GM21526 (cell line): ENCODE data around the gene ANKAR.
A peak's percentile ranks its signal among the peaks of the same experiment; 100 is the strongest.
"Not testable (repeated sequence)": the region's sequence is repeated elsewhere in the genome, so short reads cannot be mapped to it uniquely, and the experiment has no call there.

Source experiments
- ATAC-seq: cut with Tn5 transposase; IDR thresholded peaks from one replicate; pipeline ENCODE4 v1.9.1; 2021; ENCODE audit warnings: moderate library complexity; ENCODE audit not compliant: unreplicated experiment, low FRiP score

ANKAR gene

DNA sequence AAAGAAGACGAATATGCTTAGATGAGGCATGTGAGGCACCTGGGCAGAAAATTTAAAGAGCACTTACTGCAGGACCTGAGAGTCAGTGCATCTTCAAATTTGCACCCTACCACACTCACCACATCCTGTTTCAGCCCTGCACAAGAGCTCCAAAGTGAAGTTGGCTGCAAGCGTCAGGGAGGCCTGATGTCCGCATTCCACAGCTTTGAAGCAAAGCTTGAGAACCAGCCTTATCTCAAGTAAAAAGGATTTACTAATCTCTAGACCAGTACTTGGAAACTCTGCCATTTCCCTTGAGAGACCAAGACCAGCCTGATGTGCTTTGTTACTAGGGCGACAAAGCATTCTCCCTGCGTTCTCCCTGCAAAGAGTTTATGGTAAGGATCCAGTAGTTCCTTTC is 16.6 kb upstream of the ANKAR start:
- peak; percentile 46 for ATAC-seq

DNA sequence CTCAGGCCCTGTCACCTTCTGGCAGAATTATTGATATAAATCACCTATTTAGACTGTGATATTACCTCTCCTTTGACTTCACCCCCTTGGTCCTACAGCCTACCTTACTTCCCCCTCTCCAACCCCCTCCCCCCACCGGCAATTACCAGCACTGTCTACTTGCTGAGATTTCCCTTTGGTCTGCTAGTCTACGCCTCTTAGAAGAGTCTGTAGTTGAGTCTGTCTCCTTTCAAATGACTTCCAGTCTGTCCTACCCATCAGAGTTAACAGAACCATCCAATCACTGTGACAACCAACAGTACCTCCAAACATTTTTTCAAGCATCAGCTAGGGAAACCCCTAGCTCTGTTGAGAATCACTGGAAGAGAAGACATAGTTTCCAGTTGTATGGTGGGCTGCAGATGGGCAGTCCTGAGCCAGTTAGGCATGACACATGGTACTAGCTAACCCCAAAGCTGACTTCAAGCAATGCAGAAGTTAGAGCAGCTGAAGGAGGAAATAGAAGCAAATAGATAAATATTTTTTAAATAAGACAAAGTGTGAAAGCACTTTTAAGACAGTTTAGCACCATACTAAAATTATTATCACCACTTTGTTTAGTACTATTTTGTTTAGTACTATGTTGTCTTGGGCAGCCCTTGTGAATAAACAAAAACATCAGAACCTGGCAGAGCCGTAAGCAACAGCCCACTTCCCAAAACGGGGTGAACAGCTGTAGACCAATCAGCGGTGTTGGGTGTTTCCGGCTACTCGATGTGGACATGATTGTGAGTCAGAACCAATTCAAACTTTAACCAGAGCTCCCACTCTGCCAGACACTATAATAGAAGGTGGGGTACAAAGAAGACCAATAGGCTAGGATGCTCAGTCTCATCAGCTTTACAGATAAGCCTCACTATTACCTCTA is 15.9 kb upstream of the ANKAR start:
- ATAC-seq = no peak

DNA sequence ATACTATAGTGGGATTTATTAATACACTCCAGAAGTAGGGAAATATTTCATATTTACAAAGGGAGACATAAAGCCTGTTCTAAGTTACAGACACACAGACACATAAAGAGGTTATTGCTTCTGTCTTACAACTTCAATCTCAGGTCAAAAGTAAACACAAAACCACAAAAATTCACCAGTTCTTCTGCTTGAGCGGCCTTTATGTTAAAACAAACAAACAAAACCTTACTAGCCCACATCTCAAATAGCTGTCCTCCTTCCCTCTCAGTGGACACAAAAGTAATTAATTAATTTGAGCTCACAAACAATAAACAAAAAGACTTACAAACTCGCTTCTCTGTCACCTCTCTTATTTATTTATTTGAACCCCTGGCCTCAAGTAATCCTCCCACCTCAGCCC is 14.7 kb upstream of the ANKAR start:
- no peak for ATAC-seq

- no peak for ATAC-seq
Measured at GRCh38 chr2:189660803-189661147, 13.7 kb upstream of the ANKAR start.

DNA sequence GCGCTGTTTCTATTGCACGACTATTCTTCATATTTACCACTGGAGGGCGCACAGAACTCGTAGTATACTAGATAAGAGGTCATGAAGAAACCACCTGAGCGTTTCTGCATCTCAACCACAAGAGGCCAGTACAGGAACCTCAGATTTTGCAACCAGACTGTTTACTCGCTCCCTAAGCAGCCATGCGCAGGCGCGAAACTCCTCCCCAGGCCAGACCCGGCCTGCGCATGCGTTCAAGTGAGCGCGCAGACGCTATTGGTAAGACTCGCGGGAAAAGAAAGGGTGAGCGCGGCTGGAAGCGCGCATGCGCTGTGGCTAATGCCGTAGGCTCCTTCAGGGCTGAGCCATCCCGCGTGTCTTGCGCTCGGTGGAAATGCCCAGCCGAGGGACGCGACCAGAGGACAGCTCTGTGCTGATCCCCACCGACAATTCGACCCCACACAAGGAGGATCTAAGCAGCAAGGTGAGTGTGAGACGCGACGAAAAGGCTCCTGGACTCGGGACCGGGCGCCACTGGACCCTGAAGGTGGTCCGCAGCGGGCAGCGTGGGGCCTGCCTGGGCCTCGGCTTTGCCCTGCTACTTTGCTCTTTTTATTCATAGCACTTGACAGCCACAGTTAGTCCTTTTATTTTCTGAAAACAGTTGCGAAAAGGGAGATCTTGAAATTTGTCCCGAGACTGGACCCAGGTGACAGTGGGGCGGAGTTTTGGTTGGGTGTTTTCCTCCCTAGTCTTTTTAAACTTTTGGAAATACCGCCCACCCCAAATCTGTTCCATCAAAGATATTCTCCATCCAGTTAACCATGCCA is 13.1 kb upstream of the ANKAR start, which contains the start of gene ASNSD1:
Gene ASNSD1, plus strand, starts transcription at position 312 of the 809 bp plus-strand sequence. CDS start 4,674 bp downstream, outside the sequence.
- peak; percentile 92 for ATAC-seq

DNA sequence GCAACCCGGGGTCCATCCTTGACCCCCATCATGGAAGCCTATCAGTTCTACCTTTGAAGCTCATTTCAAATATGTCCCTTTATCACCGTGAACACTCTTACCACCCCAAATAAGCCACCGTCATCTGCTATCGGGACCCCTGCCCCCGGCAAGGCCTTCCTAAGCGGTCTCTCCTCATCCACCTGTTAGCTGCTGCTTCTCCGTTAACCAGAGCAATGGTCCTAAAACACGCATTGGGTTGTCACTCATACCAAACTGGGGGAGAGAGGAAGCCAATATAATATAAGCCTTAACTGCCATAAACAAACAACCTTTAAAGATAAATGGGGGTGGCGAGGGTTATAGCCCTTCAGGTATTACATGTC is 12.5 kb upstream of the ANKAR start:
- no peak for ATAC-seq

- ATAC-seq = no peak
Measured at GRCh38 chr2:189662669-189663226, 11.7 kb upstream of the ANKAR start.

GRCh38 chr2:189663319-189663718 is 11.2 kb upstream of the ANKAR start:
- ATAC-seq = not testable (repeated sequence)

DNA sequence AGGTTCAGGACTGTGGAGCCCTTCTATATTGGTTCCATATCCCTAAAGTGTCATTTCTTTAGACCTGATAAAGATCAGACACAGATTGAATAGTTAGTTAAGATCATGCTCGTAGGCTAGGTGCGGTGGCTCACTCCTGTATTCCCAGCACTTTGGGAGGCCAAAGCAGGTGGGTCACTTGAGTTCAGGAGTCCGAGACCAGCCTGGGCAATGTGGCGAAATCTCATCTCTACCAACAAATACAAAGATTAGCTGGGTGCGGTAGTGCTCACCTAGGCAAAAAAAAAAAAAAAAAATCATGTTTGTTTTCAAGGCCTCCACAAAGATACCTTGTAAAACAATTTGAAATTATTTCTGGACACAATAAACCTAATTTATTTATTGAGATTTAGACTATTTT is 4.6 kb upstream of the ANKAR start:
- no peak for ATAC-seq

GRCh38 chr2:189673661-189674373 is 653 bp upstream of the ANKAR start:
- peak; percentile 31 for ATAC-seq

DNA sequence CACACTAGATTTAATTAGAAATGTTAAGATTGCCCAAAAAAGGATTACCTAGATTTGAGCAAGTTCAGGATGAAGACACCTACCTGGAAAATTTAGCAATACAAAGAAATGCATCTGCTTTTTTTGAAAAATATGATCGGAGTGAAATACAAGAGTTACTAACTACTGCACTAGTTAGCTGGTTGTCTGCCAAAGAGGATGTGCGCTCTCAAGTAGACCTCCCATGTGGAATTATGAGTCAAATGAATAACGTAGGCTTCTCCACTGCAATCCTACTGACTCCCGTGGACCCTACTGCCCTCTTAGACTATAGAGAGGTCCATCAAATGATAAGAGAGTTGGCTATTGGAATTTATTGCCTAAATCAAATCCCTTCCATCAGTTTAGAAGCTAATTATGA is 2.0 kb downstream of the ANKAR start:
- no peak for ATAC-seq

GRCh38 chr2:189679226-189679625 is 4.8 kb downstream of the ANKAR start:
- no peak for ATAC-seq

- ATAC-seq = no peak
Measured at GRCh38 chr2:189681203-189681602, 6.7 kb downstream of the ANKAR start.

- no peak for ATAC-seq
Measured at GRCh38 chr2:189681903-189682302, 7.4 kb downstream of the ANKAR start.

GRCh38 chr2:189683348-189683747 is 8.9 kb downstream of the ANKAR start:
- ATAC-seq = no peak

DNA sequence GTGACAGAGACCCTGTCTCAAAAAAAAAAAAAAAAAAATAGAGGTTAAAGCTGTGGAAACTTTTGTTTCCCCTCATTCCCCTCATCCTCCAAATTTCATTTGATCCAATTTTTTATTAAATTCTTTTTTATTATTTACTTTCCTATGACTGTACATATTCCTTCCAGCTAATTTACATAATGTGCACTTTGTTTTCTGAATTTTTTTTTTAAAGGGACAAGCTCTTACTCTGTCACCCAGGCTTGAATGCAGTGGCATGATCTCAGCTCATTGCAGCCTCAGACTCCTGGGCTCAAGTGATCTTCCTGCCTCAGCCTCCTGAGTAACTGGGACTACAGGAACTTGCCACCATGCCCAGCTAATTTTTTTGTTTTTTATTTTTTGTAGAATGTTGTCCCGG is 10.3 kb downstream of the ANKAR start:
- ATAC-seq = no peak

DNA sequence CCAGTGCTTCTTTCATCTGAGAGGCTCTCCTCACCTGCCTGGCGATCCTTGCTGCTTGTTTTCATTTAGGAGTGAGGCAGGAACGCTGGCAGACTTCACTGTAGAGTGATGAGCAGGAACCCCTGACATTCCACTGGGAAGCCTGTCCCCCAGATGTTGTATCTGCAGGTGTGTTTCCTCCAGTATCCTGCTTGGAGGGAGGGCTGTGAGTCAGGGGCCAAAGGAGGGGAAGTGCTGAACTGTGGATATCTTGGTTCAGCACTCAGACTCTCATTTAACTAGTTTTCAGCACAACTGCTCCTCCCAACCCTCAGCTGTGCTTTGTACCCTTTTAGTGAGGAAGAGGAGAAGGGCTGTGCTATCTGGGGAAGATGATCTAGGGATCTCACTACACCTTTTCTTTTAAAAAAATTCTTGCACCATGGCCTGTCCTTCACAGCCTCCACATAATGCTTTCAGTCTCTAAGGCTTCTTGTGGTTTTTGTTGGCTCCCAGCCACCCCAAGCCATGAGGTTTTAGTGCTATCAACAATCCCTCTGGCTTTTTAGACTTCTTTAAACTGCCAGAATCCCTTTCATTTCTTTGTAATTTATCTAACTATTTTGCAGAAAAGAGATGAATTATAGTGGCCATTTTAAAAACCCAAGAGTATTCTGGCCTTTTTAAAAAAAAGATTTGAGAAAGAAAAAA is 11.2 kb downstream of the ANKAR start:
- no peak for ATAC-seq

- ATAC-seq = not testable (repeated sequence)
Measured at GRCh38 chr2:189687796-189688195, 13.3 kb downstream of the ANKAR start.

DNA sequence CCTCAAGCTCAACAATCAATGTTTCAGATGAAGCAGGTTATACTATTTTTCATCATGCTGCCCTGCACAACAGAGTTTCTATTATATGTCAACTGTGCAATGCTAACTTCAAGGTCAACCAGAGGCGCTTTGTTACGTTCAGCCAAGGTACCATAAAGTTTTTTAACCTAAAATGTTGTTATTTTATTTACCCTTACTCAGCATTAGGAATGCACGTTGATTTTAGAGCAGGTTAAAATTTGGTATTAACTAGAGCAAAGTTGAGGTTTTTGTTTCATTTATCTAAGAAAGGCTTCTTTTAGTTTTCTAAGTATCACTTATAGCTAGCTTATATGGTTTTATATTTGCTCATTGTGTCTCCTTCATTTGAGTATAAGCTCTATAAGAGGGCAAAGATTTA is 21.8 kb downstream of the ANKAR start:
- ATAC-seq = no peak
